ENCODE measurements around the gene HAND2.
A peak's percentile ranks its signal among the peaks of the same experiment; 100 is the strongest.

HAND2 gene

GRCh38 chr4:173521467-173522159, 8.4 kb downstream of the HAND2 start:
- DNase-seq (ENCODE audit: low spot score) = no peak
- no peaks in the 10 kb centered on the region for H3K4me1 ChIP-seq (ENCODE audit: insufficient read depth, poor library complexity, severe bottlenecking)

GRCh38 chr4:173520921-173521466, 9.0 kb downstream of the HAND2 start:
- Histone ChIP-seq H3K9me3 (ENCODE audit: severe bottlenecking) (no peaks in the 10 kb centered on the region), H3K4me3 (ENCODE audit: severe bottlenecking) (no peak overlapping the region), H3K27me3 (ENCODE audit: insufficient read depth, poor library complexity, severe bottlenecking) (peaks cover 100% of the 10 kb centered on the region), H3K27ac (ENCODE audit: poor library complexity, severe bottlenecking) (no peak overlapping the region), H3K36me3 (ENCODE audit: low read depth) (no peaks in the 10 kb centered on the region), H3K4me1 (ENCODE audit: insufficient read depth, poor library complexity, severe bottlenecking) (no peaks in the 10 kb centered on the region)
- ATAC-seq (ENCODE audit: low read depth) (no peak), DNase-seq (ENCODE audit: low spot score) (no peak)
- TF ChIP-seq CTCF (IDR thresholded peaks at IDR 0.05; ENCODE audit: poor library complexity, severe bottlenecking) = no peak

More at GRCh38 chr4:173521467-173522159, 8.4 kb downstream of the HAND2 start:
- Histone ChIP-seq H3K4me3 (ENCODE audit: severe bottlenecking) (peak overlapping the region; percentile 16), H3K27me3 (ENCODE audit: insufficient read depth, poor library complexity, severe bottlenecking) (peaks cover 100% of the 10 kb centered on the region), H3K36me3 (ENCODE audit: low read depth) (no peaks in the 10 kb centered on the region), H3K9me3 (ENCODE audit: severe bottlenecking) (no peaks in the 10 kb centered on the region), H3K27ac (ENCODE audit: poor library complexity, severe bottlenecking) (no peak overlapping the region)
- TF ChIP-seq CTCF (IDR thresholded peaks at IDR 0.05; ENCODE audit: poor library complexity, severe bottlenecking) = no peak
- ATAC-seq (ENCODE audit: low read depth) = peak; percentile 40

- ATAC-seq (ENCODE audit: low read depth) = no peak
- DNase-seq (ENCODE audit: low spot score) = no peak
- peaks cover 100% of the 10 kb centered on the region for H3K27me3 ChIP-seq (ENCODE audit: insufficient read depth, poor library complexity, severe bottlenecking)
These were observed 10.6 kb downstream of the HAND2 start for GRCh38 chr4:173519111-173520101.

GRCh38 chr4:173518425-173519102, 11.5 kb downstream of the HAND2 start:
- Histone ChIP-seq H3K9me3 (ENCODE audit: severe bottlenecking) (no peaks in the 10 kb centered on the region), H3K27ac (ENCODE audit: poor library complexity, severe bottlenecking) (no peak overlapping the region), H3K27me3 (ENCODE audit: insufficient read depth, poor library complexity, severe bottlenecking) (peaks cover 98% of the 10 kb centered on the region), H3K4me3 (ENCODE audit: severe bottlenecking) (no peak overlapping the region), H3K36me3 (ENCODE audit: low read depth) (no peaks in the 10 kb centered on the region), H3K4me1 (ENCODE audit: insufficient read depth, poor library complexity, severe bottlenecking) (no peaks in the 10 kb centered on the region)
- TF ChIP-seq CTCF (IDR thresholded peaks at IDR 0.05; ENCODE audit: poor library complexity, severe bottlenecking) = no peak
- DNase-seq (ENCODE audit: low spot score) (no peak), ATAC-seq (ENCODE audit: low read depth) (no peak)

More at GRCh38 chr4:173519111-173520101, 10.6 kb downstream of the HAND2 start:
- H3K36me3 ChIP-seq (ENCODE audit: low read depth) = no peaks in the 10 kb centered on the region
- H3K4me3 ChIP-seq (ENCODE audit: severe bottlenecking) = no peak overlapping the region
- H3K9me3 ChIP-seq (ENCODE audit: severe bottlenecking) = no peaks in the 10 kb centered on the region
- H3K27ac ChIP-seq (ENCODE audit: poor library complexity, severe bottlenecking) = no peak overlapping the region
- no peaks in the 10 kb centered on the region for H3K4me1 ChIP-seq (ENCODE audit: insufficient read depth, poor library complexity, severe bottlenecking)
- TF ChIP-seq CTCF (IDR thresholded peaks at IDR 0.05; ENCODE audit: poor library complexity, severe bottlenecking) = no peak

Measured in RWPE2 (cell line).